GM12878 (cell line): ENCODE data around the gene SHFL. TPM values are rescaled to one million over a fixed set of nuclear protein-coding genes. Genes with fewer than 3 reads are reported as not detected.

Experiments
- ATF7 ChIP-seq: fragments of 450-650 bp; IDR thresholded peaks from 2 replicates; pipeline ENCODE4 v1.6.1; 2016; ENCODE audit warnings: low read depth, mild to moderate bottlenecking
- BACH1 ChIP-seq: fragments of 450-650 bp; IDR thresholded peaks from 2 replicates; pipeline ENCODE4 v1.6.1; 2017; ENCODE audit warnings: mild to moderate bottlenecking, borderline replicate concordance
- BHLHE40 ChIP-seq, 2 experiments: fragments of 450-650 bp in 1 of 2; IDR thresholded peaks; 2 replicates each; pipeline ENCODE4 v1.6.1; 2011 to 2017; ENCODE audit warnings: low read depth in 2 of 2, borderline replicate concordance in 1 of 2, improper control_type of control experiment in 1 of 2, low read length in 1 of 2, mild to moderate bottlenecking in 1 of 2
- BMI1 ChIP-seq: fragments of 450-650 bp; IDR thresholded peaks from 2 replicates; pipeline ENCODE4 v1.6.1; 2016; ENCODE audit warnings: mild to moderate bottlenecking, moderate library complexity, borderline replicate concordance
- CEBPB ChIP-seq, 2 experiments: fragments of 150-350 bp in 1 of 2; IDR thresholded peaks; 2 replicates each; pipeline ENCODE4 v1.6.1; 2012 to 2014; ENCODE audit warnings: low read depth in 2 of 2, low read length in 2 of 2, borderline replicate concordance in 1 of 2, inconsistent platforms in 1 of 2
- CHD4 ChIP-seq: fragments of 200-600 bp; sonication (generic); IDR thresholded peaks from 2 replicates; pipeline ENCODE4 v1.6.1; 2016; ENCODE audit warnings: mild to moderate bottlenecking
- GATAD2B ChIP-seq: fragments of 450-650 bp; conservative IDR thresholded peaks from 2 replicates; pipeline ENCODE4 v1.6.1; 2017; ENCODE audit warnings: low read depth, mild to moderate bottlenecking, moderate library complexity
- MEF2A ChIP-seq: IDR thresholded peaks from 2 replicates; pipeline ENCODE4 v1.6.1; 2011; ENCODE audit warnings: low read depth, mild to moderate bottlenecking, low read length, moderate library complexity; ENCODE audit not compliant: insufficient read depth
- MXI1 ChIP-seq: fragments of 150-350 bp; IDR thresholded peaks from 2 replicates; pipeline ENCODE4 v1.6.1; 2011; ENCODE audit warnings: low read depth, mild to moderate bottlenecking, inconsistent platforms, low read length, improper control_type of control experiment
- NR2F1 ChIP-seq: fragments of 450-650 bp; conservative IDR thresholded peaks from 2 replicates; pipeline ENCODE4 v1.6.1; 2017; ENCODE audit warnings: mild to moderate bottlenecking
- PML ChIP-seq: IDR thresholded peaks from 2 replicates; pipeline ENCODE4 v1.6.1; 2012; ENCODE audit warnings: low read length, inconsistent platforms
- POLR2A ChIP-seq: IDR thresholded peaks from 2 replicates; pipeline ENCODE4 v1.6.1; 2011; ENCODE audit warnings: low read depth, mild to moderate bottlenecking, low read length
- POLR2AphosphoS2 ChIP-seq: IDR thresholded peaks from 2 replicates; pipeline ENCODE4 v1.6.1; 2011; ENCODE audit warnings: low read depth, mild to moderate bottlenecking, low read length, improper control_type of control experiment, moderate library complexity
- POU2F2 ChIP-seq: IDR thresholded peaks from 3 replicates; pipeline ENCODE4 v1.6.1; 2011; ENCODE audit warnings: low read depth, mild to moderate bottlenecking, low read length, borderline replicate concordance
- SMAD5 ChIP-seq: IDR thresholded peaks from 2 replicates; pipeline ENCODE4 v1.6.1; 2016; ENCODE audit warnings: antibody characterized with exemption, low read depth
- SMC3 ChIP-seq: IDR thresholded peaks from 2 replicates; pipeline ENCODE4 v1.6.1; 2011; ENCODE audit warnings: low read length, improper control_type of control experiment, borderline replicate concordance
- SPI1 ChIP-seq: IDR thresholded peaks from 2 replicates; pipeline ENCODE4 v1.6.1; 2011; ENCODE audit warnings: low read depth, mild to moderate bottlenecking, low read length, moderate library complexity, borderline replicate concordance; ENCODE audit not compliant: insufficient read depth
- STAT1 ChIP-seq: fragments of 450-650 bp; conservative IDR thresholded peaks from 2 replicates; pipeline ENCODE4 v1.6.1; 2014; ENCODE audit warnings: antibody characterized with exemption, mild to moderate bottlenecking
- ZBED1 ChIP-seq: IDR thresholded peaks from 2 replicates; pipeline ENCODE4 v1.6.1; 2016; ENCODE audit warnings: borderline replicate concordance
- ZNF384 ChIP-seq: IDR thresholded peaks from 2 replicates; pipeline ENCODE4 v1.6.1; 2012; ENCODE audit warnings: low read depth, mild to moderate bottlenecking, low read length, improper control_type of control experiment, borderline replicate concordance
- ZZZ3 ChIP-seq: IDR thresholded peaks from 2 replicates; pipeline ENCODE4 v1.6.1; 2011; ENCODE audit warnings: low read depth; ENCODE audit not compliant: control insufficient read depth, insufficient read length
- polyA plus RNA-seq, 11 experiments: library from polyadenylated mRNA; depleted of rRNA in 4 of 11; unstranded in 6 of 11; stranded (reverse) in 5 of 11; fragments of >200 nt; fragmentation: Nextera tagmentation in 4 of 11; fragmentation: Illumina TruSeq in 1 of 11; extraction: Ambion mirVana in 4 of 11; extraction: Trizol in 1 of 11; gene quantifications; 1 replicate in 1 of 11; 2 replicates in 10 of 11; pipeline versions ENCODE4 v1.2.1 to v1.2.3, GENCODE V29; 2011 to 2016; ENCODE audit warnings: inconsistent platforms in 2 of 11, missing spikeins in 2 of 11, low read depth in 1 of 11
- total RNA-seq, 4 experiments: library from RNA; depleted of rRNA in 3 of 4; stranded (reverse); fragments of >200 nt in 3 of 4; fragmentation: Illumina TruSeq in 1 of 4; extraction: Trizol in 1 of 4; gene quantifications; 2 replicates each; pipeline versions ENCODE4 v1.2.1 to v1.2.3, GENCODE V29; 2013 to 2021
- TF ChIP-seq, protein P1 (sequence below): IDR thresholded peaks from 2 replicates; pipeline ENCODE4 v1.6.1; 2011; ENCODE audit warnings: borderline replicate concordance, low read depth, mild to moderate bottlenecking, moderate library complexity, low read length; ENCODE audit not compliant: insufficient read depth, poor library complexity, severe bottlenecking
- TF ChIP-seq, protein P2 (sequence below): IDR thresholded peaks from 2 replicates; pipeline ENCODE4 v1.6.1; 2012; ENCODE audit warnings: low read depth, low read length, improper control_type of control experiment
- TF ChIP-seq, protein P3 (sequence below): fragments of 450-650 bp; IDR thresholded peaks from 2 replicates; pipeline ENCODE4 v1.6.1; 2014; ENCODE audit warnings: mild to moderate bottlenecking
- TF ChIP-seq, protein P4 (sequence below), 3 experiments: IDR thresholded peaks in 2 of 3; conservative IDR thresholded peaks in 1 of 3; 2 replicates each; pipeline ENCODE4 v1.5.1; 2011; ENCODE audit warnings: low read depth in 3 of 3, low read length in 3 of 3, mild to moderate bottlenecking in 3 of 3, control low read depth in 2 of 3, moderate library complexity in 2 of 3, inconsistent platforms in 1 of 3, mixed read lengths in 1 of 3; ENCODE audit not compliant: control insufficient read depth in 2 of 3, insufficient read depth in 1 of 3; ENCODE audit errors: extremely low read depth in 1 of 3

SHFL gene
- total and polyA plus RNA-seq, 10 of the 15 experiments (the other 5 are each of a cell fraction or from before 2014, with no cell fraction given), result 8.0 to 83.8 (median 40.7) TPM

DNA sequence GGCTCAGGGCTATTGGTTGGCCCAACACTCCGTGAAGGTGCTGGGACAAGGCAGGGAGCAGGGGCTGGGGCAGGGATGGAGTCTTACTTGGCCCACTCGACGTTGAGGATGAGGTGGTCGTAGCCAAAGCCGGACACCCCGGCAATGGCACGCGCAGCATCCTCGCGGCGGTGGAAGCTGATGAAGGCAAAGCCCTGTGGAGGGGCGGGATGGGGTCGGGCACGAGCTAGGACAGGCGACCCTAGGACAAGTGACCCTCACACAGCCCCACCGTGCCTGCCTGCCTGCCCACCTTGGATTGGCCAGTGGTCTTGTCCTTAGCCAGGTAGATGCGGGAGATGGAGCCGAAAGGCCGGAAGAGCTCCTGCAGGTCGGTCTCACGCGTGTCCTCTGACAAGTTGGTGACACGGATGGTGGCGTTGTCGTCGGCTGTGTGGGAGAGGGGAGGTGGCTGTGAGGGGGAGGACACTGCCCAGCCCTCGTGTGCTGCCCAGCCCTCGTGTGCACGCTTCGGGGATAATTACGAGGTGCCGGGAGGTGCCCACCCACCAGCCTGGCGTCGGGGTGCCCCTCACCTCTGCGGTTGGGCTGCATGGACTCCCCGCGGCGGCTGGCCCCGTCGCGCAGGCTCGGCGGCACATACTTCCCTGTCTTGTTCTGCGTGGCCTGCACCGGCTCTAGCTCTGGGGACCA, 29.4 kb downstream of the SHFL start (continued):
- TF ChIP-seq, protein P1, sequence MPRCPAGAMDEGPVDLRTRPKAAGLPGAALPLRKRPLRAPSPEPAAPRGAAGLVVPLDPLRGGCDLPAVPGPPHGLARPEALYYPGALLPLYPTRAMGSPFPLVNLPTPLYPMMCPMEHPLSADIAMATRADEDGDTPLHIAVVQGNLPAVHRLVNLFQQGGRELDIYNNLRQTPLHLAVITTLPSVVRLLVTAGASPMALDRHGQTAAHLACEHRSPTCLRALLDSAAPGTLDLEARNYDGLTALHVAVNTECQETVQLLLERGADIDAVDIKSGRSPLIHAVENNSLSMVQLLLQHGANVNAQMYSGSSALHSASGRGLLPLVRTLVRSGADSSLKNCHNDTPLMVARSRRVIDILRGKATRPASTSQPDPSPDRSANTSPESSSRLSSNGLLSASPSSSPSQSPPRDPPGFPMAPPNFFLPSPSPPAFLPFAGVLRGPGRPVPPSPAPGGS, result peak; percentile 71
- no peak for TF ChIP-seq ZNF384
- TF ChIP-seq, protein P2, sequence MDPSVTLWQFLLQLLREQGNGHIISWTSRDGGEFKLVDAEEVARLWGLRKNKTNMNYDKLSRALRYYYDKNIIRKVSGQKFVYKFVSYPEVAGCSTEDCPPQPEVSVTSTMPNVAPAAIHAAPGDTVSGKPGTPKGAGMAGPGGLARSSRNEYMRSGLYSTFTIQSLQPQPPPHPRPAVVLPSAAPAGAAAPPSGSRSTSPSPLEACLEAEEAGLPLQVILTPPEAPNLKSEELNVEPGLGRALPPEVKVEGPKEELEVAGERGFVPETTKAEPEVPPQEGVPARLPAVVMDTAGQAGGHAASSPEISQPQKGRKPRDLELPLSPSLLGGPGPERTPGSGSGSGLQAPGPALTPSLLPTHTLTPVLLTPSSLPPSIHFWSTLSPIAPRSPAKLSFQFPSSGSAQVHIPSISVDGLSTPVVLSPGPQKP, result no peak
- TF ChIP-seq GATAD2B, result no peak
- TF ChIP-seq SMC3, result no peak
- TF ChIP-seq SMAD5, result peak; percentile 22
- no peak for TF ChIP-seq STAT1
- no peak for TF ChIP-seq ZZZ3
- TF ChIP-seq ATF7, result no peak
- TF ChIP-seq NR2F1, result no peak
- TF ChIP-seq MEF2A, result no peak
- TF ChIP-seq POU2F2, result peak; percentile 56; the same call in 1 of the 3 replicates
- TF ChIP-seq POLR2A, result peak; percentile 72
- TF ChIP-seq CEBPB (IDR thresholded peaks at IDR 0.05; ENCODE audit: borderline replicate concordance in 1 of 2, low read depth in 2 of 2, low read length in 2 of 2), result no peak
- peak; percentile 80 for TF ChIP-seq POLR2AphosphoS2
- TF ChIP-seq BHLHE40 (IDR thresholded peaks at IDR 0.05; ENCODE audit: borderline replicate concordance in 1 of 2, low read depth in 2 of 2, low read length in 1 of 2), result no peak
- peak; percentile 55 for TF ChIP-seq BACH1
- no peak for TF ChIP-seq SPI1
- peak; percentile 25; the same call in 1 of the 2 replicates for TF ChIP-seq ZBED1
- peak; percentile 20; the same call in 1 of the 2 replicates for TF ChIP-seq PML
- TF ChIP-seq, protein P3, sequence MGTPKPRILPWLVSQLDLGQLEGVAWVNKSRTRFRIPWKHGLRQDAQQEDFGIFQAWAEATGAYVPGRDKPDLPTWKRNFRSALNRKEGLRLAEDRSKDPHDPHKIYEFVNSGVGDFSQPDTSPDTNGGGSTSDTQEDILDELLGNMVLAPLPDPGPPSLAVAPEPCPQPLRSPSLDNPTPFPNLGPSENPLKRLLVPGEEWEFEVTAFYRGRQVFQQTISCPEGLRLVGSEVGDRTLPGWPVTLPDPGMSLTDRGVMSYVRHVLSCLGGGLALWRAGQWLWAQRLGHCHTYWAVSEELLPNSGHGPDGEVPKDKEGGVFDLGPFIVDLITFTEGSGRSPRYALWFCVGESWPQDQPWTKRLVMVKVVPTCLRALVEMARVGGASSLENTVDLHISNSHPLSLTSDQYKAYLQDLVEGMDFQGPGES, result no peak
- no peak for TF ChIP-seq MXI1
- no peak for TF ChIP-seq BMI1
- no peak for TF ChIP-seq CHD4
- TF ChIP-seq, protein P4, sequence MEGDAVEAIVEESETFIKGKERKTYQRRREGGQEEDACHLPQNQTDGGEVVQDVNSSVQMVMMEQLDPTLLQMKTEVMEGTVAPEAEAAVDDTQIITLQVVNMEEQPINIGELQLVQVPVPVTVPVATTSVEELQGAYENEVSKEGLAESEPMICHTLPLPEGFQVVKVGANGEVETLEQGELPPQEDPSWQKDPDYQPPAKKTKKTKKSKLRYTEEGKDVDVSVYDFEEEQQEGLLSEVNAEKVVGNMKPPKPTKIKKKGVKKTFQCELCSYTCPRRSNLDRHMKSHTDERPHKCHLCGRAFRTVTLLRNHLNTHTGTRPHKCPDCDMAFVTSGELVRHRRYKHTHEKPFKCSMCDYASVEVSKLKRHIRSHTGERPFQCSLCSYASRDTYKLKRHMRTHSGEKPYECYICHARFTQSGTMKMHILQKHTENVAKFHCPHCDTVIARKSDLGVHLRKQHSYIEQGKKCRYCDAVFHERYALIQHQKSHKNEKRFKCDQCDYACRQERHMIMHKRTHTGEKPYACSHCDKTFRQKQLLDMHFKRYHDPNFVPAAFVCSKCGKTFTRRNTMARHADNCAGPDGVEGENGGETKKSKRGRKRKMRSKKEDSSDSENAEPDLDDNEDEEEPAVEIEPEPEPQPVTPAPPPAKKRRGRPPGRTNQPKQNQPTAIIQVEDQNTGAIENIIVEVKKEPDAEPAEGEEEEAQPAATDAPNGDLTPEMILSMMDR (IDR thresholded peaks at IDR 0.05 in 2 of 3, conservative IDR thresholded peaks at IDR 0.05 in 1 of 3; ENCODE audit: control insufficient read depth in 2 of 3, extremely low read depth in 1 of 3, insufficient read depth in 1 of 3, low read depth in 3 of 3, low read length in 3 of 3), result no peak
